HG03520 (cell line): ENCODE measurements around the gene PABPN1L.

ENCODE experiments used
- ATAC-seq: cut with Tn5 transposase; IDR thresholded peaks from one replicate; pipeline ENCODE4 v1.9.1; 2021; ENCODE audit warnings: mild to moderate bottlenecking, moderate library complexity; ENCODE audit not compliant: unreplicated experiment

PABPN1L gene

DNA sequence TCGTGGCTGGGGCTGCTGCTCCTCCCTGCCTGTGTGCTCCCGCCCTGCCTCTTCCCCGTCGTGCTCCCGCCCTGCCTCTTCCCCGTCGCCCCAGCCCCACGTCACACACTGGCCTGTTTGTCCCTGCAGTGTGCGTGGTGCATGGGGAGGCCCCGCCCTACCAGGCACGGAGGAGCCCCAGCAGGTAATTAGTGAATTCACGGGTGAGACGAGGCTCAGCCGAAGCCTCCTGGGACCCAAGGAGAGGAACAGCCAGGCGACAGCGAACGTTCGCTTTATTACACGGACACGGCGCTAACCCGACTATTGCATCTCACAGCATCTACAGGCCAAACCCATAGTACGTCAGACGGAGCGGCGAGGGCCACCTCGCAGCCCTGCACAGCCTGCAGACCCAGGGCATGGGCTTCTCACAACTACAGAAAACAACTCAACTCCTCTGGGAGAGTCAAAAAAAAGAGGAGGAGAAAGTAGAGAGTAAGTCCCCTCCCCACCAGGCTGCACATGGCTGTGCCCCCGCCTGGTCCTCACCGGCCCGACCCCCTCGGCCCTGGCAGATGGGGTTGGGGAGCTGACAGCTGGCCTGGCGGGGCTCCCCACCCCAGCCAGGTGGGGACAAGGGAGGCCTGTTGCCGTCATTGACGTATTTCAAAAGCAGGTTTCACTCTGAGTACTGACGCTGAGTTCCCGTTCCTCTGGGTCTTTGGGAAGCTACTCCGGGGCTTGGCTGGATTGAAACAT, 4.3 kb upstream of the PABPN1L start:
- no peak for ATAC-seq

DNA sequence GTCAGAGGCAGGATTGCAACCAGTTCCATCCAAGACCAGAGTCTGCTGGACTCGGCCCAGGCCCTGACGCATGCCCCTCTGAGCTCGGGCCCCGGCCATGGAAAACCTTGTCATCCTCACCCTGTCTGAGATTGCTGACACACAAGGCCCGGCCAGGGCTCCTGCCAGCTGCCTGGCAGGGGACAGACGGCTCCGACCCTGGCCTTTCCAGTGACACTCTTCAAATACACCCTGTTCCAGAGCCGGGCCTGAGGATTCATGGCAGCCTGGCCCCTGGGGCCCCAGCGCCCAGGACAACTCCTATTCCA, 3.2 kb upstream of the PABPN1L start:
- no peak for ATAC-seq

GRCh38 chr16:88868974-88869672, 2.7 kb upstream of the PABPN1L start:
- ATAC-seq = no peak

- no peak for ATAC-seq
These were observed 1.3 kb upstream of the PABPN1L start for GRCh38 chr16:88867581-88868246.

DNA sequence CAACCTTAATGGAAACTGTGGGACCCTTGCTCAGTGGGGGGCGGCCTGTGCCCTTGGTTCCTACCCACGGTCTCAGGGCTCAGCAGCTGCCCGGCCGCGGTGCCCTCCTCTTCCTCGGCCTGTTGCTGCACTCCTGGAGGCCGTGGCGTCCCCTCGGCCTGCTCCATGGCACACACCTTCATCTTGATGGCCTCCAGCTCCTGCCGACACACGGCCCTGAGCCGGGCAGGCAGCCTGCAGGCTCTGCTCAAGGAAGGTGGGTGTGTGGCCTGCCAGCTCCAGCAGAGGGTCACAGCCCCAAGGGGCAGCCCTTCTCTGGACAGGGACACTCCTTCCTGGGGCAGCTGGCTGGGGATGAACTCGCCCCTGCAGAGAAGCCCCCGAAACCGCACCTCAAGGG, 718 bp downstream of the PABPN1L start:
- no peak for ATAC-seq

DNA sequence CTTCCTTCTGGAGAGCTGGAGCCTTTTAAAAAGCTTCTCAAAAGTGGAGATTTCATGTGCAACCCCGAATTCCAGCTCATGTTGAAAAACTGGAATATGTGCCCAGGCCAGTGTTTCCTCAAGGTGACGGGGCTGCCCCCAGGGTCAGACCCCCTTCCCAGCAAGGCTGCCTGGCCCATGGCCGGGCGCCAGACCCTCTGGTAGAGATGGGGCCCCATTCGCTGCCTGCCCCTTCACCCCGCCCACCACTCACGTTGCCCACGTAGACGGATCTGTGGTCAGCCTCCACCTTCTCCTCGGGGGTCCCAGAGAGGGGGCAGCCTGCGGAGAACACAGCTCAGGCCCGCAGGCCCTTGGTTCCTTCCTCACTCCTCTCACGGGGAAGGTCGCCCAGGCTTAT, 1.1 kb downstream of the PABPN1L start:
- ATAC-seq = no peak

DNA sequence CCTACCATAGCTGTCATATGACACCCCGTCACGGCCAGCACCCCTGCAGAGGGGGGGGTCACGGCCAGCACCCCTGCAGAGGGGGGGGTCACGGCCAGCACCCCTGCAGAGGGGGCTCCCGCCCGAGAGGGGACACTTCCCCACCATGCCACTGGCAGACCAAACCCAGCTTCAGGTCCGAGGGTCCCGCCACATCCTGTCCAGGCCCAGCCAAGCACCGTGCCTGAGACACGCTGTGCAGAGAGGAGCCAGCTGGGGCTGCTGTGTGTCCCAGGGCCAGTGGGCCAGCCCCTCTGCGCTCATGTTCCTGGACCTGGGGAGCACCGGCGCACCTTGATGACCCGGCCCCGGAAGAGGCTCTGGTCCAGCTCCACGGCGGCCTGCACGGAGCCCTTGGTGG, 1.9 kb downstream of the PABPN1L start:
- ATAC-seq = no peak

DNA sequence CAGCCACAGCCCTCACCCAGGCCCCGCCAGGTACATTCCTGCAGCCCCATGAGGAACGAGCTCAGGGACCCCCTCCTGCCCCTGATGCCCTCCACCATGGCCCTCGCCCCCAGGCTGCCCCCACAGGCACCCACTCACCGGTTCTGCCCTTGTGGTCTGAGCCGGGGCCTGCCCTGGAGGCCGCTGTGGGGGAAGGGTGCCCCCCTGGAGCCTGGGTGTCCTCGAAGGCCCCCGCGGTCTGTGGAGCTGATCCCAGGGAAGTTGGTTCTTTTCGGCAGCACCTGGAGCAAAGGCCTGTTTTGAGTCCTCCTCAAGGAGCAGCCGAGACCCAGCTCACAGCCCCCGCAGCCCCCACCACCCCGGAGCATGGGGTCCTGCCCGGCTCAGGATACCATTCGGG, 2.4 kb downstream of the PABPN1L start:
- ATAC-seq = no peak

DNA sequence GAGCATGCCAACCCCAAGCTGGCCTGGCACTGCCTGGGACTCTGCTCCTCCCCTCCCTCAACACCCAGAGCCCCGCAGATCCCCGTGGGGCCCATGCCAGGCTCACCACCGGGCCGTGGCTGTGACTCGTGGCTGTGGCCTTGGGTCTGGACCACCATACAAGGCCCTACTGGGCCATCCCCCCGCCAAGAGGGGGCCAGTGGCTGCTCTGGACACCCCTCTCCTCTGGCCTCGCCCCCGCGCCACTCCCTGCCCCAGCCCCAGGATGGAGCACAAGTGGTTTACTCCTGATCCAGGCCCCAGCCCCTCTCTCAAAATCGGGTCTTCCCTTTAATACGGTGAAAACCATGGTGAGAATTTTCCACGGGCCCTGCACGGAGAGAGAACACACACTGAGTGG, 3.0 kb downstream of the PABPN1L start:
- ATAC-seq = no peak

DNA sequence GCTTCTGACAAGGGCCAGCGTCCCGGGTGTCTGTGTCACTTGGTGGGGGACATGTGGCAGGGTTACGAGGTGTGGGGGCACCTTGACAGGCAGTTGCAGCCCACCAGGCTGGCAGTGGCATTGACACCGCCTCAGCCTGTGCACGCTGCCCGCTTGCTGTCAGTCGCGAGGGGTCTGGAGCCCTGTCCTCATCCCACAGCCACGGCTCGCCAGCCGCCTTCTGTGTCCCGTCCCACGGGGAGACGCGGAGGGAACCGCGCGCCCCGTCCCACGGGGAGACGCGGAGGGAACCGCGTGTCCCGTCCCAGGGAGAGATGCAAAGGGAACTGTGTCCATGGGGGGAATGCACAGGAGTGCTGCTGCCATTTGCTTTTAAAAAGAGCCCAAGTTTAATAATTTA, 3.5 kb downstream of the PABPN1L start:
- ATAC-seq = no peak

DNA sequence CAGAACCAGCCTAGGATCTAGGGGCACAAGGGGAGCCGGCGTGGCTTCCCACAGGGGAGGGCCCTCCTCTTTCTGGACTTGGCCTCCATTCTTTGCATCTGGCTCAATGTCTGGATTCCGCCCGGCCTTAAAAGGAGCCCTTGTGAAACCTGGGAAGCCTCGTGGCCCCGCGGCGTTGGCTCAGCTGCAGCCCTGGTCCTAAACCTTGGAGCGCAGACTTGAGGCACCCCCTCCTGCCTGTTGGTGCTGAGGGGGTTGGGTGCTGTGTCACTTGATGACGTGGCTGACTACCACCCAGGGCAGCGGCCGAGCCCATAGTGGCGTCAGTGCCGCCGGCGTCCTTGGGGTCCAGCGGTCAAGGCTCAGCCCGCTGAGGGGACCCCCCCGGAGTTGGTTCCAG, 5.1 kb downstream of the PABPN1L start:
- no peak for ATAC-seq

DNA sequence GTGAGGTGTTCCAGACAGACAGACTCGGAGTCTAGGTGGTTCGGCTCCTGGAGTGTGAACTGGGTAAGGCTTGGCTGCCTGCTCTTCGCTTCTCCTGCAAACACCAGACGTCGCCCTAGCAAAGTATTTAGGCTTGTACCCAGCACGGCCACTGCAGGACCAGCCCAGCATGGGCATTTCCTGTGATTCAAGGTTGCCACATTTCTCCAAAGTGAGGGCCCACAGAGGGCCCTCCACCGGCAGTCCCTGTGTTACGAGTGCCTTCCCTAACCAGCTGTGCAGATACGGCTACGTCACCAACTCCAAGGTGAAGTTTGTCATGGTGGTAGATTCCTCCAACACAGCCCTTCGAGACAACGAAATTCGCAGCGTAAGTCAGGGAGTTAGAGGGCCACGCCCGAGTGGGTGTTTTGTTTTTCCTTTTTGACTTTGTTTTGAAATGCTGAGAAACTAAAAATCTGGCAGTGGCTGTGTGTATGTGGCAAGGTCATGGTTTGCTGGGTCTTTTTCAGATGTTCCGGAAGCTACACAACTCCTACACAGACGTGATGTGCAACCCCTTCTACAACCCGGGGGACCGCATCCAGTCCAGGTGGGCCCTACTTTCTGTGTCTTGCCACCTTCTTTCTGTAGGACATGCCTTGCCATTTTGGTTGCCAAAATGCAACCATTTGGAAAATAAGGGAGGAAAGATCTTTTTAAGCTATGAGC, 6.9 kb downstream of the PABPN1L start:
- no peak for ATAC-seq

GRCh38 chr16:88857728-88858339, 8.6 kb downstream of the PABPN1L start:
- no peak for ATAC-seq

DNA sequence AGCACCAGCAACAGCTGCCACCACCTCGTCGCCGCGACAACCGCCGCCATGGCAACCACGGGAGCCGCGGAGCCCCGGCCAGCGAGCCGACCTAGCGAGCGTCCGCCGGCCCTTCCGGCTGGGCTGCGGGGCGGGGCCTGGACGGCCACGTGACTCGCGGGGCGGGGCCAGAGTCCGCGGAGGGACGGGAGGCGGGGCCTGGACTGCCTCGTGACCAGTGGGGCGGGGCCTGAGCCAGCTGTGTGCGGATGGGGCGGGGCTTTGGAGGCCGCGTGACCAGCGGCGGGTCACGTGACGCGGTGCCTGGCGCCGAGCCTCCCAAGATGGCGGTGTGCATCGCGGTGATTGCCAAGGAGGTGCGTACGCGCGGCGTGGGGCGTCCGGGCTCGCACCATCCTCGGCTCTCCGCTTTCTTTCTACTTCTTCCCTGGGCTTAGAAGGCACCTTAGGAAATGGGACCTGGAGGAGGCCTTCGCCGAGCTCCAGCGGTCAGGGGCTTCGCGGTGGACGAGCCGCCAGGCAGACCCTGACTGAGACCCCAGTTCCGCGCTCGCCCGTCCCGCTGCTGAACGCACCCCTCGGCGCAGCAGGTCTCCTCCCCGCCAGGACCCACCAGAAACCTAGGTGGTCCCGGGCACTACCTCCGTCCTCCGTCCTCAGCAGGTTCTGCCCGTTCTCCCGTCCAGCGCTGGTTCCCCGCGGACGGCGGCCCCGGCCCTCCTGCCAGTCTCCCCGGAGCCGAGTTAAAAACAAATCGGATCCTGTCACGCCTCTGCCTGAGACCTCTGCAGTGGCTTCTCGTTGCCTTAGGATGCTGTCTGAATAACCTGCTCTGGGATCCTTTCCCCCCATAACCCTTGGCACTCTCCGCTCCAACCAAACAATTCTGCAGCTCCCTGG, 9.4 kb downstream of the PABPN1L start, which contains the start of the genes GALNS and TRAPPC2L:
TSS of gene GALNS (minus strand) at position 120 of the 900 bp plus-strand sequence. CDS start at position 50, 70 bp downstream.
TSS of gene TRAPPC2L (plus strand) at position 300 of the 900 bp plus-strand sequence. CDS start at position 324, 24 bp downstream.
- ATAC-seq = peak; percentile 74

GRCh38 chr16:88856122-88856827, 10.2 kb downstream of the PABPN1L start:
- no peak for ATAC-seq

DNA sequence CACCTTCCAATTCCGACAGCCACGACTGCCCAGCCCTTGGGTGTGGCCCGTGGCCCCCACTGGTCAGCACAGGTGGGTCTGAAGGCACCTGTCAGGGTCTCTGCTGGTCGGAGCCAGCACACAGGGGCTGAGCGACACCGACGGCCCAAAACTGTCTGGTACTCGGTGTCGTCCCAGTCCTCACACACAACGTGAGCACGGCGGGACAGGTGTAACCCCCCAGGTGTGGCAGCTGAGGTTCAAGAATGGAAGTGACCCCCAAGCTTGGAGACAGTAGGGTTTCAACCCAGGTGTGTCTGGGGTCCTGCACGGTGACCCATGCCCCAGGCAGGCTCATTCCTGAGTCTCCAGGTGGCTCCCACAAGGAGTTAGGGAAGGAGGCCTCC, 10.7 kb downstream of the PABPN1L start:
- no peak for ATAC-seq

GRCh38 chr16:88855176-88855575, 11.3 kb downstream of the PABPN1L start:
- ATAC-seq = no peak

DNA sequence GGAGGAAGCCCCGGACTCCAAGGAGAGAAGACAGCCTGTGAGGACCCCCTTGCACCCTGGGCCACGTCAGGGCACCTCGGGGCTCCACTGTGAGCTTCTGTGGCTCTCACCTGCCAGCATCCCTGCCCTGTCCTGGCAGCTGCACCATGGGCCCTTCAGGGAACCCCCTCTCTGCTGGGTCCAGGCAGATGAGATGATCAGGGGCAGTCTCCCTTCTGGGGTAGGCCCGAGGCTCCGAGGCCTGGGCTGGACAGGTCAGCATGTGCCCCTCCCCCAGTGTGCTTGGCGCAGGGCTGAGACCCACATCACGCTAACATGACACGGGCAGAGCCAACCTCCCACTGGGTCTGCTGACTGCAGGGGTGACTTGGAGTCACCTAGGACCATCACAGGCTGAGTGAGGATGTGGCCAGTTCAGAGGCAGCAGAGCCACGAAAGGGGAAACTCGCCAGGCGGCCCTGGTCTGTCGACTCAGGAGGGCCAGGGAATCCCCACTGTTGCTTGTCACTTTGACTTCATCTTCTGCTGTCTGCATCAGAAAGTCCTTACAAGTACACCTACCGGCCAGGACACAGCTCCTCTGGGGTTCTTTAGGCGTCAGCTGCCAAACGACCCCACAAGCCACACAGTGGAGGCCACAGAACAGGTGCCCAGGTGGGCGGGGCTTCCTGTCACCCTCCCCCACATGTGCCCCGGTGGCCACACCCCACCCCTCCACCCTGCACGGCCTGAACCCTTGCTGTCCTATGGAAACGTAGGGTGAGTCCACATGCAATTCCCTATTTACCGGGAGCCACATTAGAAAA, 12.0 kb downstream of the PABPN1L start:
- ATAC-seq = no peak
